NCI-H460 (cell line): Measurements from ENCODE around the gene C3orf22. TPM values are rescaled to one million over a fixed set of nuclear protein-coding genes. Genes with fewer than 3 reads are reported as not detected.
"Not testable (repeated sequence)": the region's sequence is repeated elsewhere in the genome, so short reads cannot be mapped to it uniquely, and the experiment has no call there.

Experiments
- DNase-seq: peaks from one replicate; pipeline ENCODE4 v3.0.0-alpha.2; 2016; ENCODE audit warnings: low read depth; ENCODE audit errors: extremely low read depth
- polyA plus RNA-seq: library from polyadenylated mRNA; depleted of rRNA; stranded (reverse); fragments of >200 nt; gene quantifications from 2 replicates; pipeline ENCODE4 v1.2.3, GENCODE V29; 2014; cell fraction: nucleus; rRNA removed
- total RNA-seq: library from RNA; depleted of rRNA; stranded (reverse); fragments of >200 nt; shearing (Covaris generic); gene quantifications from 2 replicates; pipeline ENCODE4 v1.2.3, GENCODE V29; 2014; rRNA removed

The C3orf22 gene, protein sequence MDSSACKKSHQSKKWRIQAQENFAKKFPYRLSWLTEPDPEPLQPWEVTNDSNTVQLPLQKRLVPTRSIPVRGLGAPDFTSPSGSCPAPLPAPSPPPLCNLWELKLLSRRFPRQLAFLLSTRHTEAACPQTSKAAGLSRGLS
- not detected in 2 replicates for total RNA-seq
- polyA plus RNA-seq, result not detected in 2 replicates

DNA sequence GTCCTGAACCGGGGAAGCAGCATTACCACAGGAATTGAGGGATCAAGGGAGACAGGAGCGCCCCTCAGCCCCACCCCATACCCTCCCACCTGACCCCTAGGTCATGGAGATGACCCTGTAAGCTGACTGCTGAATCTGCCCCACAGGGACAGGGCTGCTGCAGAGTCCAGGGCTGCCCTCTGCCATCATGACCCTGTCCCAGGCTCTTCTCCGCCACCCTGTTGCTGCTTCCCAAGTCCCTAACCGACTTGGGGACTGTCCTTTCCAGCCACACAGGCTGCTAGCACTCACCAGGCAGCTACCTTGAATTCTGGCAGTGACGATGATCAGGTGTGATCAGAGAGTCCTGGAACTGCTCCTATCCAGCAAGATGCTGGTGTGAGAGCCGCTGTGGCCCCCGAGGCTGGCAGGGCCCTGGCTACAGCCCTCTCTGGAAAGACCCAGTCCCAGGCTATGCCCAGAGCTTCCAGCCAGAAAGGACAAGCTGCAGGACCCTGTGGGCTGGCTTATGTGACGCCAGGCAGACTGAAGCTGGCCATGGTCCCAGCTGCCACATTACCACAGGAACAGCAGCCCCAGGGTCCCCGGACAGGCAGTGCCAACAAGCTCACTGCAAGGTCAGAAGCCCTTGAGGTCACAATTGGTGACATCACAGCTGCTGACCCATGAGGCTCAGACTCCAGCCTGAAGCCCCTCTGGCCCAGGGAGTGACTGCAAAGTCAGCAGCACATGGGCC, at the start of gene C3orf22:
Gene C3orf22 (minus strand): TSS at position 597 of the 736 bp plus-strand sequence. CDS start 5,542 bp downstream, outside the sequence.
- no peak for DNase-seq

DNA sequence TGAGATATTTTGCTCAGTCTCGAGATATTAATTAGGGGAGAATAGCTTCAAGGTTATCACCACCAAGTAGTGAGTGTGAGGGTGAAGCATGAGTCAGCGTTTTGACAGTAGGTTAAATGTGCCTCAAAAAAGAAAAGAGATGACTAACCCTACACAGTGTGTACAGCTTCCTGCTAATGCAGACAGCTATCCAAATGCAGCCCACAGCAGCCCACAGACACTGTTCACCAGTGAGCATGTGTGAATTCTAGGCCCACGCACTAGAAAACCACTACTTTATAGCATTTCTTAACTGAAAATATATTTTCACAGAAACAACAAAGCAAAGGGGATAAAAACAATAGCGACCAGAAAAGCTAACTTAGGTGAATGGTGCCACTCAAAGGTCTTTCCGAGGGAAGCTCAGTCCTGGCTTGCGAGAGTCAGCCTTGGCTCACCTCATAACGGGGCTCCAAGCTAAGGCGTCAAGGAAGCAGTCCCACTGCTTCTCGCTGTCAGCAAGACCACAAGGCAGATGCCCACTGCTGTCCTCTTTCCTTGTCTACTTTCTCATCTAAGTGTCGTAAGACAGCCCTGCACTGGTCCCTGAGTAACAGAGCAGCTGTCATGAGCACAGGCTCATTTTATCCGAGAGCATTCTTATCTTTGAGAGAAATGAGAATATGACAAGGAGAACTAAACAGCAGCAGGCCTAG, 48.6 kb upstream of the C3orf22 start:
- DNase-seq, result peak; percentile 12

DNA sequence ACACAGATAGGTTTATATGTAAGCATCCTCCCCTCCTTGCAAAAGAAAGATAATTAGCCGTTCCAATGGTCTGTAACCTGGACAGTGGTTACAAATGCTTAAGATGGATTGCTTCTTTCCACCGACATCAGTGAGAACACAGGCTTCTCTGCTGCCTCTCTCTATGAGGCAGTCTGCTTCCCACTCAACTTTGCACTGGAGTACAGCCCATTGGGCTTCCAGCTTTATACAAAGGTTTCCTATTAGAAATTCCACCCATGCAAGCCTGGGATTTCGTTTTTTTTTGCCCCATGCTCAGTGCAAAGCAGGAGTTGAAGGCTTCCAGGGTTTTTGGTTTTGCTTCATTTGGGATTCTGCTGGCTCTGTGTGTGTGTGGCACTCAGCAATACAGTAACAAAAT, 47.3 kb upstream of the C3orf22 start:
- DNase-seq, result no peak

DNA sequence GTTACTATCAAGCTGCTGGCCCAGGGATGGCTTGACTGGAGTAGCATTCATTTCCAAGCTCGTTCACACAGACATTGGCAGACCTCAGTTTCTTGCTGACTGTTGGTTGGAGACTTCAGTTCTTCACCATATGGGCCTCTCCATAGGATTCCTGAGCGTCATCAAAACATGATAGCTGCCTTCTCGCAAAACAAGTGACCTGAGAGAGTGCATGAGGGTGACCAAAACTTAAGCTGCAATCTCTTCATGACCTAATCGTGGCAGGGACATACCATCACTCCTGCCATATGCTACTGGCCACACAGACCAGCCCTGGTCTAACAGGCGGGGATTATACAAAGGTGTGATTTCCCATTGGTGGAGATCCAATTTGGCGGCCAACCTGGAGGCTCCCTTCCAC, 46.0 kb upstream of the C3orf22 start:
- no peak for DNase-seq

DNA sequence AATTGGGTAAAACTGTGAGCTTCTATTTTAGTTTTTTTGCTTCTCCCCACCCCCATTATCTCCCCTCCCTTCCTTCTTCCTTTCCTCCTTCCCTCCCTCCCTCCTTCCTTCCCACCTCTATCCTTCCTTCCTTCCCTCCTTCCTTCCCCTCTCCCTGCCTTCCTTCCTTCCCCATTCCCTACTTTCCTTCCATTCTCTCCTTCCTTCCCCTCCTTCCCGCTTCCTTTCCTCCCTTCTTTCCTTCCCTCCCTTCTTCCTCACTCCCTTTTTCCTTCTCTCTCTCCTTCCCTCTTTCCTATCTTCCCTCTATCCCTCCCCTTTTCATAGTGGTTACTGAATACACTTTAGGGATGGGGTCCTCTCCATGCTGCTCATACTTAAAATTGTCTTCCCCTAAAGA, 40.4 kb upstream of the C3orf22 start:
- DNase-seq, result no peak

DNA sequence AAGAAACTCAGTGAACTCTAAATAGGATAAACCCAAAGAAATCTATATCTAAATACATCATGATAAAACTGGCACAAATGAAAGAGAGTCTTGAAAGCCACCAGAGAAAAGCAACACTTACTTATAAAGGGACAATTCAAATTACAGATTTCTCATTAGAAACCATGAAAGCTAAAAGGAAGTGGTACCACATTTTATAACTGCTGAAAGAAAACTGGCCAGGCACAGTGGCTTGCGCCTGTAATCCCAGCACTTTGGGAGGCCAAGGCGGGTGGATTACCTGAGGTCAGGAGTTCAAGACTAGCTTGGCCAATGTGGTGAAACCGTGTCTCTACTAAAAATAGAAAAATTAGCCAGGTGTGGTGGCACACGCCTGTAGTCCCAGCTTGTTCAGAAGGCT, 36.7 kb upstream of the C3orf22 start:
- DNase-seq, result not testable (repeated sequence)

DNA sequence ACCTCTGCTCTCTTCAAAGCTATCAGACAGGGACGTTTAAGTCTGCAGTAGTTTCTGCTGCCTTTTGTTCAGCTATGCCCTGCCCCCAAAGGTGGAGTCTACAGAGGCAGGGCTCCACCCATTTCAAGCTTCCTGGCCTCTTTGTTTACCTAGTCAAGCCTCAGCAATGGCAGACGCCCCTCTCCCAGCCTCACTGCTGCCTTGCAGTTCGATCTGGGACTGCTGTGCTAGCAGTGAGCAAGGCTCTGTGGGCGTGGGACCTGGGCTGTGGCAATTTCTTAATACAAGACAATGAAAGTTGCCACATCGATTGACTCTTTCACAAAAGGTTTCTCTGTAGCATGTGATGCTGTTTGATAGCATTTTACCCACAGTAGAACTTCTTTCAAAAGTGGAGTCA, 32.8 kb upstream of the C3orf22 start:
- not testable (repeated sequence) for DNase-seq

DNA sequence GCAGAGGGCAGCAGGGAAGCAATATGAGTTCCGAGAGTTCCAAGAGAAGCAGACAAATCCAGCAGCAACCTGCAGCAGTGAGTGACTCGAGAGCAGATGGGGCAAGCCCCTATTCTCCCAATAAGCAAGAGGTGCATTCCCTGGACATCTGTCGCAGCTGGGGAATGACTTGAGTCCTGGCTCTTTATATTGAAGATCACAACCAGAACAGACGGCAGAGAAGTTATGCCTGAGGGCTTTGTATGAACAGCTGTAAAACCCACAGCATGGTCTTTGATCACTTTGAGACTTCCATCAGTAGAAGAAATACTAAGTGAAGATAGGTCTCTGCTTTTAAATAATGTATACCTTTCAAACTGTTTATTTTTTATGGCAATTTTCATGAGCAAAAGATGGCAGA, 23.6 kb upstream of the C3orf22 start:
- DNase-seq, result no peak

DNA sequence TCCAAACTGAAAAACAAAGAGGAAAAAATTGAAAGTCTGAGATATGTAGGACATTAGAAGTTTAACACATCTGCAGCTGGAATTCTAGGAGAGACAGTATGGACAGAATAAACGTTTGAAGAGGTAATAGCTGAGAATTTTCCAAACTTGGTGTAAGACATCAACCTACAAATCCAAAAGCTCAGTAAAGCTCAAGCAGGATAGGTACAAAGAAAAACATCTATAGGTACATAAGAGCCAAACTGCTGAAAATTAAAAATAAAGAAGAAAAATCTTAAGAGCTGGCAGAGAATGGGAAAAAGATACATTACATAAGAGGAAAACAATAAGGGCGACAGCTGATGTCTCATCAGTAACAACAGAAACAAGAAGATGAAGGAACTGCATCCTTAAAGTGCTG, 22.8 kb upstream of the C3orf22 start:
- DNase-seq, result no peak

DNA sequence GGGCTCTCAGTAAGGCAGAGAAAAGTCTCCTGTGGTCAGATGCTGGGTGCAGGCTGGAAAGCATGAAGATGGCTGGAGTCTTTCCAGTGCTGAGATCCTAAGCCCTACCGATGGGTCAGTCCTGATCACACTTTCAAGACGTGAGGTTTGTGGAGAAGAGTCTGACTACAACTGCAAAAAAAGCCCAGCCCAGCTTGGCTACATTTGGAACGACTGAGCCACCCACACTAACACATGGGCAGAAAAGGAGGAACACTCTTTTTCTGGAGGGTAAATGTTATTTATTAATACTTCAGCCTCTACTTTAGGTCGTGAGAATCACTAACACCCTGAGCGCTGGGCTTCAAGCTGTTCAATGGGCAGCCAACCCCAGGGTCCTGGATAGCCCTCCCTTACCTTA, 22.0 kb upstream of the C3orf22 start:
- no peak for DNase-seq

DNA sequence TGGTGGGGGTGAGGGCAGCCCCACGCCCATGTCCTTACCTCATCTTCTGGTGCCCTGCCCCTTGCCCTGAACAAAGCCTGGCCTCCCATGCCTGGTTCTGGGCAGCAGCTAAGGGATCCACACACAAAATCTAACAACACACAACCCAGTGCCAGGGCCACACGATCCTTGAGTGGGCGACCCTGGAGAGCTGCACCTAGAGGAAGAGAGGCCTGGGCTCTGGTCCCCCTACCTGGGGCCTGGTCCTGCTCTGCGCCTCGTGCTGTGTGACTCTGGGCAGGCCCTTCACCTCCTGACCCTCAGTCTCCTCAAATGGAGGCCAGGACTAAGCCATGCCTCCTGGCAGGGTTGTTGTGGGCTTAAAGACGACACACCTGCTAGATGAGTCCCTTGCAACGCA, 20.0 kb upstream of the C3orf22 start:
- DNase-seq, result no peak

DNA sequence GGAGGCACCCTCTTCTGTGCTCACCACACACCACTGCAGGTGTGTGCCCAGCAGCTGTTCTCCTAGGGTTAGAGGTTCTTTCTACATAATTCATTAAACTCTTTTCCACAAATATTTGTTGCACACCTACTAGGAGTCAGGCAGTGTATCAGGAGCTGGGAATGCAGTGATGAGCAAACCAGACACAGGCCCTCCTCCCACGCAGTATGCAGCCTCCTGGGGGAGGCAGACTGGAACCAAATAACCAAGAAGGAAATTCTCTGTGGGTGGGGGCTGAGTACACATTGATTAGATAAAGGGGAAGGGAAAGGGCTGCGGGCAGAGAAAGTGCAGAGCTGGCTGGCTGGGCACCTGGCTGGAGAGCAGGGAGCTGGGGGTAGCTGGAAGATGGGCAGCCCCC, 18.5 kb upstream of the C3orf22 start:
- DNase-seq, result no peak

DNA sequence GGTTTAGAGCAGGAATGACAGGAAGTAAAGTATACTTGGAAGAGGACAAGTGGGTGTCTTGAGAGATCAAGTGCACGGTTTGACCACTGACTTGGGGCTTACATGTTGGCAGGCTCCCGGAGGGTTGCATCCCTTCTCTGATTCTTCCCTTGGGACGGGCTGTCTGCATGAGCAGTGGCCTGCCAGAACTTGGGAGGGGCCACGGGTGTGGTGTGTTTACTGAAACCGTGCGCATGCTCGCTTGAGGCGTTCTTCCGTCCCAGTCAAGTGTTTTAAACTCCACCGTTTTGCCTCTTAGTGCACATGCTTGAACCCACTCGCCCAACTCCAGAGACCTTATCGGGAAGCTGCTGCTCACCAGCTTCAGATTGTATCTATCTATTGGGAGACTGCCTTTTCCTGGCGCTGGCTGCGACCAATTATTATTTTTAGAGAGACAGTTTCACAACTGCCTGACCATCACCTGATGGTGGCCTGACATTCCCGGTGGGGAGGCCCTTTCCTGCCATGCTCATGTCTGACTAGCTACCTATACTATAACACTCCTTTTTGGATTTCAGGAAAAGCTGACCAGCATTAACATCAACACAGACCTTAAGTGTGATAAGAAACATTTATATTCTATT, 14.9 kb upstream of the C3orf22 start:
- DNase-seq, result peak; percentile 54

DNA sequence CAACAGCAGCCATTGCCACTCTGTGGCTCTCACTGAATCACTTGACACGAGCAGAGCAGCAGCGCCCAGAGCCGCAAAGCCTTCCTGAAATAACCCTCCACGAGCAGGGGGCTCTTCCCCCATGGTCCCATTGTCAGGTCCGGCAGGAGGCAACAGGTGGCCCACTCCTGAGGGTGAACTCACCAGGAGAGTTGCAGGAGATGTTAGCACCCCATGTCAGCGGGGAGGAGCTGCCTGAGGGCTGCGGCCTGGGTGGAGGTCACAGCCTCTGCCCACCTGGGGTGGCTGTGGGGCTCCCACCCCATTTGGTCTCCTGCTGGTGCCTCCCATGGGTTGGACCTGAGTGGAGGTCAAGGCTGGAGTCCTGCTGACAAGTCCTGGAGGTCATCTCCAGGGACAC, 12.3 kb upstream of the C3orf22 start:
- DNase-seq, result no peak

DNA sequence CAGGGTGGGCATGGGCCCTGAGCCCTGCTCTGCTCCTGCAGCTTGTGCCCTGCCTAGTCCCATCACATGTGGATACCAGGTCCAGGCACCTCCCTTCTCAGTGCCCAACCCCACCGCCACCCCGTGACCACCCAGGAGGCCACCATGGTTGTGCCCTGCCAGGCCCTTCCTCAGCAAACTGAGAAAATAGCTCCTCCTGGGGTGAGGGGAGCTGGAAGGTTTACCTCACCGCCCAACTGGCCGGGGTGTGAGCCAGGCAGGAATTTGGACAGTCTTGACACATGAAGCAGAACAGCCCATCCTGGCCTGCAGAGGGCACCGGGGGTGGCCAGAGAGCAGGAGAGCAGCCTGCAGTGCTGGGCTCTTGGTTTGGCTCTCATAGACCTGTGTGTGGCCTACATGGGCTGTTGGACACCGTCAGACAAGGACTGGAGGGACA, 11.4 kb upstream of the C3orf22 start:
- DNase-seq, result no peak

DNA sequence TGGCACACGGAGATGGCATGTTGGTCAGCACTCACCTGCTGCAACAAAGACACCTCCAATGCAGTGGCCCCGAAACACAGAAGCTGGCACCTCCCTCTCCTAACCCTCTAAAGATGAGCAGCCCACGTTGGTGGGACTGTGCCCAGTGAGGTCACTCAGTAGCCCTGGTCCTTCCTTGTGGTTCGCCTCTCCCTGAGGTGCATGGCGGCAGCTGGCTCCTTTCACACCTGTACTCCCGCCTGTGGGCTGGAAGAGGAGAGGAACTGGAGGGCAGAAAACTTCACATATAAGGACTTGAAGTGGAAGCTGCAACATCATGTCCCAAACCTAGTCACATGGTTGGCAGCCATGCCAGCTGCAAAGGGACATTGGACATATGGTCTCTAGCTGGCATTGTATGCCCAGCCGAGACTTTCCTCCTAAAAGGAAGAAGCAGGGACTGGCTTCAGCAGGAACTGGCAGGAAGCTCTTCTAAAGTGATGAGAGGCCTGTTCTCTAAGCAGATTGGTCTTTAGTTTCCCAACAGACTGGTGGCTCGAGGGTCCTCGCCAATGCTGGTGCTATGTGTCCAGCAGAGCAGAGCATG, 10.8 kb upstream of the C3orf22 start:
- no peak for DNase-seq

DNA sequence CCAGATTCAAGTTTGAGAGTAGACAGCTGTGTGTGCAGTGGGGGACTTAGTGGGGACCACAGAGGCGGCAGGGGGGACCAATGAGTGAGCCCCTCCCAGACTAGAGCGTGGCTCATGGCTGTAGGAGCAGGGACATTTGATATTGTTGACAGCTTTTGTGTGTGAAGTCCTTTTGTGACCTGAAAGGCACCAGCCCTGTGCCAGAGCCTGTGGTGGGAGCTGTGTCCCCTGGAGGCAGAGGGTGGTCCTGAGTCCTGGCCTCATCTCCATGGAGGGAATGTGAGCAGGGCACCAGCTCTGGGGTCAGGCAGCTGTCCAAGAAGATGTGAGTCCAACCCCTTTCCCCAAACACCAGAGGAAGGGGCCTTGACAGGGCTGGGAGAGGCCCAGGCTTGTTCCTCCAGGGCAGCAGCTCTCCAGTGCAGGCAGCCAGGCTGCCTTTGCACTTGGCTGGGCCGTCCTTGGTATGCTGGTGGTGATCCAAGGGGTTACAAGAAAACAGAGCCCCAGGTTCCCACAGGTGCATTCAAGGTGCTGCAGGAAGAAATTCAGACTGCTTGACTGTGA, 10.1 kb upstream of the C3orf22 start:
- DNase-seq, result no peak

DNA sequence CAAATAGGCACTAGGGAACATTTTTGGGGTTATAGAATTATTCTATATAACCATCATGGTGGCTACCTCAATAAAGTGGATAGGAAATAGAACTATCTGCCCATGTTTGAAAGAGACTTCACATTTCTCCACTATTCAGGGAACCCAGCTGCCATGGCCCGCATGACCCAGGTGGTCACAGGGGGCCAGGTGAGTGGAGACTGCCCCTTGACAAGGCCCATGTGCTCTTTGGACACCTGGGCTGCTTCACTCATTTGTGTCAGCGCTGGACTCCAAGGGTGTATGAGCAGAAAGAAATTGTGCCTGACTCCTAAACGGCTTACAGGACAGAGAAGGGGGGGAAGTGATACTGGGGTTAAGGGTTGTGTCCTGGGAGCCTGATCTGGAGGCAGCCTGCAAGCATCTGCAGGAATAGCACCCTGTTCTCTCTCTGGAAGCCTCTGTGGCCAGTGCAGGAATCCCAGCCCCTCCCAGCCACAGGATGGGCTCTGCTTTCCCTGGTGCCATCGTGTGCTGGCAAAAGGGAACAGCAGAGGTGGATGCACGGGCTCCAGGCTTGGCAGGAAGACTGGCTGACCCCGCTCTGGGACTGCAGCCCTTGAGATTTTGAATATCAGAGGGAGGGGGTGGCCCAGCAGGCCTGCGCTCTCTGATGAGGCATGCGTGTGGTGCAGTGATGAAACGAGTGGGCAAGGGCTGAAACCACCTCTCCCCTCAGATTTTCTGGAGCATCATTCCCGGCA, 9.1 kb upstream of the C3orf22 start:
- DNase-seq, result peak; percentile 2

DNA sequence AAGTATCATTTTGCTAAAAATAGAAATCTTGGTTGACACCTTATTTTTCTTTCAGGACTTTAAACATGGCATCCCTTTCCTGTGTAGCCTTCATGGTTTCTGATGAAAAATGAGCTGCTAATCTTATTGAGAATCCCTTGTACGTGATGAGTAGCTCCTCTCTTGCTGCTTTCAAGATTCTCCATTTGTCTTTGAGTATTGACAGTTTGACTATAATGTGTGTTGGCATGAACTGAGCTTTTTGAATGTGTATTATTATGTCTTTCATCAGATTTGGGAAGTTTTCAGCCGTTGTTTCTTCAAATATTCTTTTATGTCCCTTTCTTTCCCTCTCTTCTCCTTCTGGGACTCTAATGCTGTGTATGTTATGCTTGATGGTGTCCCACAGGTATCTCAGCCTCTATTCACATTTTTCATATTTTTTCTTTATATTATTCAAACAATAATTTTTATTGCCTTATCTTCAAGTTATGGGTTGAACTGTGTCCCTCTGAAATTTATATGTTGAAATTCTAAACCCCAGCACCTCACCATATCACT, 4.1 kb upstream of the C3orf22 start:
- DNase-seq, result no peak

DNA sequence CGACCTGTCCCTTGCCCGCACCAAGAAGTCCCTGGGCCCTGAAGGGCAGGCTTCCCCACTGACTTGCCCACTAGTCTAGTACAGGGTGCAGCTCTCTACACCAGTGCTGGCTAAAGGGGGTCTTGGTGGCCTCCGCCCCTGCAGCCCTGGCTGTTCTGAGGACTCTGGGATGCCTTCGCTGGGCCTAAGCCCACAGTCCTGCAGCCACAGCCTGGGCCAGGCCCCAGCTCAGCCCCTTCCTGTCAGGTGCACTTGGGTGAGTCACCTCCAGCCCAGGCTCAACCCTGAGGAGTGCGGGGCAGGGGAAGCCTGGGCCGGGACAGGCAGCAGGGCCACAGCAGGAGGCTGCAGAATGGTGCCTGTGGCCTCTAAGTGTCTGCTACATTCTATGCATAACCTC, 971 bp downstream of the C3orf22 start:
- no peak for DNase-seq
